Omental fat pad (tissue), 4 donors: ENCODE measurements around the gene IGF2BP2. TPM values are rescaled to one million over a fixed set of nuclear protein-coding genes. Genes with fewer than 3 reads are reported as not detected.

Experiments used
- ATAC-seq: fragments of 150-250 bp; one replicate; pipeline ENCODE4 v1.9.1; 2016; ENCODE audit warnings: mild to moderate bottlenecking, moderate library complexity; ENCODE audit not compliant: low FRiP score
- DNase-seq: peaks from one replicate; pipeline ENCODE4 v3.0.0-alpha.2; 2019; ENCODE audit warnings: low spot score
- CTCF ChIP-seq, 3 donors: fragments of 450-650 bp; IDR thresholded peaks; one replicate each; pipeline ENCODE4 v1.5.1; 2016 to 2017; ENCODE audit warnings: antibody characterized with exemption in 3 of 3, mild to moderate bottlenecking in 3 of 3, moderate library complexity in 2 of 3
- total RNA-seq, 4 donors: library from RNA; depleted of rRNA; stranded (reverse); fragments of >200 nt; gene quantifications; one replicate each; pipeline ENCODE4 v1.1.0, GENCODE V29; 2016

Gene IGF2BP2
- total RNA-seq, 4 donors from 2014 or later: 7.3 to 48.9 (median 18.7) TPM

GRCh38 chr3:185657211-185657610, 167.6 kb downstream of the IGF2BP2 start:
- DNase-seq: no peak
- ATAC-seq: no peak
- no peak for TF ChIP-seq CTCF (IDR thresholded peaks at IDR 0.05)

DNA sequence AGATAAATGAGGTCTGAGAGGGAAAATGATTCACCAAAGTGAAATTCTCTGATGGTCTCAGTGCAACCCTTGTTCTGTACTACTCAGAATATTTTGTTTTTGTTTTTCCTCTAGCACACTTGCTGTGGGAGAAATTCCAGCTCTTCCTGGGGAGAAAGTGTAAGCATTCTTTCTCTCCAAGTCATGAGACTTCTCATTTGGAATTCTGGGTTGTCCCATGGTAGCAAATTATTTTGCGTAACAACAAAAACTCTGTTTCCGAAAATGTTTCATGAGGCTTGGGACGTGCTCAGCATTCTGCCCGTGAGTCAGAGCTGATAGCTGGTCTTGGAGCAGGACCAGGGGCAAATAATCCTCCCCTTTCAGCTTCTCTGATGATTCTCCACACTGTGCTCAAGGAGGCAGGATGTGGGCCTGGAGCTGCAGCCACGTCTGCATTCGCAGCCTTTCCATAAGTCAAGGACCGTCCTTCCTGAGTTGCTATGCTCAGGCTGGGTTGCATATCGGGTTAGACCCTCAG, 168.5 kb downstream of the IGF2BP2 start:
- DNase-seq (no peak), ATAC-seq (peak; percentile 78)

DNA sequence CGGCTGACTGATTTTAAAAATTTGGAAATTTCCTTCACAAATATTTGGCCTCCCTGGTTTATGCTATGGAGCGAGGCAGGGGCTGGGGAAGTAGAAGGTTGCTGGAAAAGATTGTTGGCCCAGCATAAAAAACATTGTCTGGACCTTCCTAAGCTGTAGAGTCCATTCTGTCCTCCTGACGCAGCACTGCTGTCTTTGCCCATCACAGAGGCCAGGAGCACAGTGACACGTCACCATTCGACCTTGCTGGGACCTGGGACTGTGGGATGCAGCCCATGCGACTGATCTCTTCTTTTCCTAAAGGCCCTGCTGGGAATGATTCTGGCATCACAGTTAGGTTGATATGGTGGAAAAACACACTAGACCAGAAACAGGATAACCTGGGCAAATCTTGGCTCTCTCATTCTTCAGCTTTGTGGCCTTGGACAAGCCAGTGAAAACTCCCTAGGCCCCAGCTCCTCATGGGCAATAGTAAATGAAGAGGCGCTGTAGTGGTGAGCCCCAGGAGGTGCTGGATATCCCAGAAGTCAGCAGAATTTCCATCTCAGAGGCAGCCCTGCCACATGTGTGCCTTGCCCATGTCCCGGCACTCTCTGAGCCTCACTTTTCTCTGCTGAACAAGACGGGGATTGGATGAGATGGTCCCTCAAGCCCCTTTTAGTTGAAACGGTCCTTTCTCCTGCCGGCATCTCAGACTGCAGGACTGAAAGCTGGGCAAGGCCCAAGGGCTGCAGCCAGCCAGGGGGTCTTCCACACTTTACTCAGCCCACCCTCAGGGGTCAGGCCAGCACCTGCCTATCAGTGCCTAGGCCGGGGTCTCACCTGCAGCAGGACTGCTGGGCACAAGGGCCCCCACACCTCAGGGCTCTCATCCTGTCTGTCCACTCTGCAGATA, 169.2 kb downstream of the IGF2BP2 start:
- no peak for ATAC-seq
- DNase-seq: no peak
- TF ChIP-seq CTCF (IDR thresholded peaks at IDR 0.05): no peak

More for the DNA sequence above, 168.5 kb downstream of the IGF2BP2 start:
- no peak for TF ChIP-seq CTCF (IDR thresholded peaks at IDR 0.05)

DNA sequence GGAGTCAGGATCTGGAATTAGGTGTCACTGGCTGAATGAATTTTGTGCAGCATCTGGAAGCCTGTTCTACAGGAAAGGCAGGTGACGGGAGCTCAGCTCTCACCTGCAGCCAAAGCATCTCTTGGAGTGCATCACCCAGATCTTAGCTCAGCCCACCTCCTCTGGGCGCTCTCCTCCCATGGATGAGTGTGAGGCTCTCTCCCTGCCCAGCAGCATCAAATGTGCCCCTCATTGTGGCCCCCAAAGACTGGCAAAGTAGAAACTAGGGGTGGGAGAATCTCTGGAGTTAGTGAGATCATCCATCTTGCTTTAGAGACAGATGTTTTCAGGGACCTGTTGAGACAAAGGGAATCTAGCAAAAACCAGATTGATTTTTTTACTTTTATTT, 170.1 kb downstream of the IGF2BP2 start:
- DNase-seq (no peak), ATAC-seq (no peak)
- no peak for TF ChIP-seq CTCF (IDR thresholded peaks at IDR 0.05)

DNA sequence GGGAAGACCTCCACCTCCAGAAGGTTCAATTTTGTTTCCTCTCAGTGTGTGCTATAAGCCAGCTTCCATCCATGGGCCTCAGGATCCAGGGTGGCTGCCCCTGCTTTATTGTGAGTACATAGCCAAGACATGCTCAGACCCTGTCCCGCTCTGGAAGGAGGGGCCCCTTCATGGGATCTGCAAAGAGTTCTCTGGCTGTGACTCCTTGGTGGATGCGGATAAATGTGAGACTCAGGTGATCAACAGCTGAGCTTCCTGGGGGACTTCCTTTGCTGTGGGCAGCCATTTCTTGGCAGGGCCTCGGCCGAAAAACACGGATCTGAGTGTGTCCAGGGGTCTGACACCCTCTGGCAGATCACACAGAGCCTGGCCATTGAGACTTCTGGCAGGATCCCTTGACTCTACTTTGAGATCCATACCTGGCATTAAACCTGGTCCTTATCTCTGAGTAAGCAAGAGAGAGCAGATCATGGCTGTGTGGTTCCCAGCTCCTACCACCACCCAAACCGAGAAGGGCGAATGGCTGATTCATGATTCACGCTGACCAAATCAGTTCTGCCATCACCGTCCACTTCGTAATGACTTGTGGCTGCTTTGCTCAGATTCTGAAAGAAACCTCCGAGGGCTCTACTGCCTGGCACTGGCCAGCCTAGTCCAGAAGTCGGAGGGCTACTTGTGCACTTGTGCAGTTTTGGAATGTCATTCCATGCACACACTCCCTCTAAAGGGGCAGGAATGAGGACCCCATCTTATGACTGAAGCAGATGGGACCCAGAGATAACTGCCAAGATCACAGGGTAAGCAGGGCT, 170.7 kb downstream of the IGF2BP2 start:
- no peak for TF ChIP-seq CTCF (IDR thresholded peaks at IDR 0.05)
- no peak for ATAC-seq
- no peak for DNase-seq

DNA sequence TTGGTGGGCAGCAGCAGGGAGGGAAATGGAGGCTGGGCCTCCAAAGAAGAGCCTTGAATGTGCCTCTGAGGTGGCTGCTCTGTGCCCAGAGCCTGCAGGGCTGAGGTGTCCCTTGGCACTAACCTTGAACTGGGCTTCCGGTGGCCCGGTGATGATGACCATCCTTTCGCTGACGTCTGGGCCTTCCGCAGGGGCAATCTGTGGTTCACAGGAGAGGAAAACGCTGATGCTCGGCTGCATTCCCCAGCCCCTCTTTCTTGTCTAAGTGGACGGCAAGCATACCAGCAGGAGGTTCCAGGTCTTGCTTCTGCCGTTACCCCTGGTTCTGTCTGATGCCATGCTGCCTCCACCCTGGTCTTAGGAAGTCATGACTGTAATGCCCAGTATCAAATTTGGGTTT, 172.9 kb downstream of the IGF2BP2 start:
- ATAC-seq: no peak
- DNase-seq: no peak
- TF ChIP-seq CTCF (IDR thresholded peaks at IDR 0.05): no peak
